Endothelial cell of umbilical vein (primary cell): Measurements from ENCODE around the gene COQ9. TPM values are rescaled to one million over a fixed set of nuclear protein-coding genes. Genes with fewer than 3 reads are reported as not detected.

Experiments used
- BruUV-seq: library from RNA; stranded (reverse); fragments of 400-500 nt; replicated peaks from 2 replicates; lab custom pipeline; 2021; lab: Mats Ljungman, UMichigan
- CTCF ChIA-PET: fragments of 300-600, 350-600 bp; sonication (Branson Sonifier 250); formaldehyde crosslinking; loops from one replicate; lab custom pipeline; 2021; ENCODE audit warnings: antibody characterized with exemption, inconsistent platforms; lab: Charles Lee
- POLR2A ChIA-PET: fragments of 300-600, 350-600 bp; sonication (Branson Sonifier 250); formaldehyde crosslinking; loops from one replicate; lab custom pipeline; 2021; ENCODE audit warnings: antibody characterized with exemption, inconsistent platforms; lab: Charles Lee
- DNase-seq: peaks from one replicate; pipeline ENCODE4 v3.0.0-alpha.2; 2011; ENCODE audit warnings: low read depth, low spot score
- FAIRE-seq: peaks from 2 replicates; lab custom pipeline; 2011; peaks lifted over from hg19 to GRCh38; lab: Jason Lieb, UNC
- H2AFZ ChIP-seq: 2 replicates; pipeline ENCODE4 v1.6.0; 2012; ENCODE audit warnings: low read depth, low read length, control low read depth, inconsistent platforms
- H3K27ac ChIP-seq: 2 replicates; pipeline ENCODE4 v1.5.1; 2011; ENCODE audit warnings: low read depth, mild to moderate bottlenecking, control low read depth, low read length, moderate library complexity; ENCODE audit not compliant: insufficient read depth
- H3K27me3 ChIP-seq, 2 experiments: 2 replicates each; pipeline versions ENCODE4 v1.6.0 to v1.6.1; 2011; ENCODE audit warnings: low read length in 2 of 2, mixed read lengths in 1 of 2; ENCODE audit not compliant: control insufficient read depth in 2 of 2, insufficient read depth in 2 of 2
- H3K36me3 ChIP-seq, 2 experiments: 2 replicates in 1 of 2; 3 replicates in 1 of 2; pipeline ENCODE4 v1.5.1; 2011; ENCODE audit warnings: low read length in 2 of 2, mild to moderate bottlenecking in 1 of 2, moderate library complexity in 1 of 2; ENCODE audit not compliant: control insufficient read depth in 2 of 2, insufficient read depth in 2 of 2; ENCODE audit errors: extremely low read depth in 1 of 2
- H3K4me1 ChIP-seq: 3 replicates; pipeline ENCODE4 v1.5.1; 2011; ENCODE audit warnings: mild to moderate bottlenecking, low read length; ENCODE audit not compliant: control insufficient read depth, insufficient read depth; ENCODE audit errors: extremely low read depth
- H3K4me2 ChIP-seq: 2 replicates; pipeline ENCODE4 v1.6.1; 2011; ENCODE audit warnings: low read length, control low read depth, mixed read lengths; ENCODE audit not compliant: insufficient read depth
- H3K4me3 ChIP-seq, 3 experiments: fragments of 200-600 bp in 1 of 3; sonication (generic), shearing (Covaris generic) in 1 of 3; replicated peaks in 1 of 3; 2 replicates each; pipeline ENCODE4 v1.5.1; 2011 to 2016; ENCODE audit warnings: control low read depth in 3 of 3, low read length in 3 of 3, mild to moderate bottlenecking in 2 of 3, inconsistent platforms in 1 of 3, low read depth in 1 of 3, moderate library complexity in 1 of 3; ENCODE audit not compliant: insufficient read depth in 1 of 3
- H3K79me2 ChIP-seq: 2 replicates; pipeline ENCODE4 v1.6.0; 2012; ENCODE audit warnings: low read length, inconsistent platforms; ENCODE audit not compliant: control insufficient read depth, insufficient read depth
- H3K9ac ChIP-seq: replicated peaks from 2 replicates; pipeline ENCODE3; 2011; ENCODE audit warnings: low read length, control low read depth; ENCODE audit not compliant: insufficient read depth; ENCODE audit errors: extremely low read depth
- H3K9me1 ChIP-seq: replicated peaks from 3 replicates; pipeline ENCODE4 v1.6.0; 2011; ENCODE audit warnings: mild to moderate bottlenecking, low read length; ENCODE audit not compliant: control insufficient read depth, insufficient read depth; ENCODE audit errors: extremely low read depth
- H3K9me3 ChIP-seq: replicated peaks from 2 replicates; pipeline ENCODE4 v1.5.1; 2012; ENCODE audit warnings: low read length, inconsistent platforms; ENCODE audit not compliant: control insufficient read depth, insufficient read depth
- H4K20me1 ChIP-seq: replicated peaks from 2 replicates; pipeline ENCODE3; 2011; ENCODE audit warnings: mild to moderate bottlenecking, low read length; ENCODE audit not compliant: control insufficient read depth, insufficient read depth; ENCODE audit errors: extremely low read depth
- EZH2 ChIP-seq: IDR thresholded peaks from 2 replicates; pipeline ENCODE4 v1.6.1; 2012; ENCODE audit warnings: borderline replicate concordance, low read depth, mild to moderate bottlenecking, moderate library complexity, low read length, inconsistent platforms; ENCODE audit not compliant: severe bottlenecking
- FOS ChIP-seq: IDR thresholded peaks from 2 replicates; pipeline ENCODE4 v1.6.1; 2011; ENCODE audit warnings: mild to moderate bottlenecking, low read length, moderate library complexity, borderline replicate concordance; ENCODE audit not compliant: insufficient read depth
- GATA2 ChIP-seq: IDR thresholded peaks from 2 replicates; pipeline ENCODE4 v1.7.0; 2011; ENCODE audit warnings: low read depth, mild to moderate bottlenecking, moderate library complexity, mixed read lengths, low read length; ENCODE audit not compliant: insufficient read length, insufficient read depth
- JUN ChIP-seq: IDR thresholded peaks from 2 replicates; pipeline ENCODE4 v1.6.1; 2011; ENCODE audit warnings: borderline replicate concordance, low read depth; ENCODE audit not compliant: insufficient read length, insufficient read depth
- MYC ChIP-seq: IDR thresholded peaks from one replicate; pipeline ENCODE4 v1.6.1; 2011; ENCODE audit warnings: mild to moderate bottlenecking, low read depth, low read length
- POLR2A ChIP-seq: IDR thresholded peaks from 2 replicates; pipeline ENCODE4 v1.6.1; 2012; ENCODE audit warnings: low read depth, mild to moderate bottlenecking, control low read depth, low read length
- POLR2AphosphoS5 ChIP-seq: IDR thresholded peaks from 2 replicates; pipeline ENCODE4 v1.6.1; 2012; ENCODE audit warnings: low read depth, mild to moderate bottlenecking, control low read depth, low read length, moderate library complexity; ENCODE audit not compliant: insufficient read depth
- dilution Hi-C: fragments of 300-500 bp; cut with MboI; formaldehyde crosslinking; loops from one replicate; pipeline ENCODE4 v1.15.0; 2019; ENCODE audit warnings: low sequenced_read_pairs; ENCODE audit not compliant: extremely low pct_ligation_motif_present
- intact Hi-C: fragments of 100-400 bp; cut with micrococcal nuclease; formaldehyde crosslinking; loops from one replicate; pipeline ENCODE4 v1.10.0; 2022
- polyA plus RNA-seq, 4 experiments: library from polyadenylated mRNA; depleted of rRNA in 3 of 4; stranded (reverse) in 3 of 4; unstranded in 1 of 4; fragments of >200 nt; gene quantifications; 2 replicates each; pipeline versions ENCODE4 v1.2.1 to v1.2.3, GENCODE V29; 2011 to 2012; ENCODE audit warnings: missing spikeins in 1 of 4
- total RNA-seq: library from RNA; stranded (reverse); gene quantifications from 2 replicates; pipeline ENCODE4 v1.2.3, GENCODE V29; 2021
- TF ChIP-seq, protein P1 (sequence below), 2 donors: IDR thresholded peaks; 1 replicate in 1 of 2; 2 replicates in 1 of 2; pipeline ENCODE4 v1.5.1; 2011; ENCODE audit warnings: low read length in 2 of 2, mild to moderate bottlenecking in 2 of 2, moderate library complexity in 2 of 2, control low read depth in 1 of 2, inconsistent platforms in 1 of 2, low read depth in 1 of 2; ENCODE audit not compliant: insufficient read depth in 1 of 2; ENCODE audit errors: extremely low read depth in 1 of 2
- TF ChIP-seq, protein P2 (sequence below): IDR thresholded peaks from 2 replicates; pipeline ENCODE4 v1.6.1; 2011; ENCODE audit not compliant: insufficient read depth, insufficient read length

The COQ9 gene
- total and polyA plus RNA-seq, 2 donors (not counting 3 experiments of a cell fraction or from before 2014, with no cell fraction given), result 42.5 to 78.3 TPM

DNA sequence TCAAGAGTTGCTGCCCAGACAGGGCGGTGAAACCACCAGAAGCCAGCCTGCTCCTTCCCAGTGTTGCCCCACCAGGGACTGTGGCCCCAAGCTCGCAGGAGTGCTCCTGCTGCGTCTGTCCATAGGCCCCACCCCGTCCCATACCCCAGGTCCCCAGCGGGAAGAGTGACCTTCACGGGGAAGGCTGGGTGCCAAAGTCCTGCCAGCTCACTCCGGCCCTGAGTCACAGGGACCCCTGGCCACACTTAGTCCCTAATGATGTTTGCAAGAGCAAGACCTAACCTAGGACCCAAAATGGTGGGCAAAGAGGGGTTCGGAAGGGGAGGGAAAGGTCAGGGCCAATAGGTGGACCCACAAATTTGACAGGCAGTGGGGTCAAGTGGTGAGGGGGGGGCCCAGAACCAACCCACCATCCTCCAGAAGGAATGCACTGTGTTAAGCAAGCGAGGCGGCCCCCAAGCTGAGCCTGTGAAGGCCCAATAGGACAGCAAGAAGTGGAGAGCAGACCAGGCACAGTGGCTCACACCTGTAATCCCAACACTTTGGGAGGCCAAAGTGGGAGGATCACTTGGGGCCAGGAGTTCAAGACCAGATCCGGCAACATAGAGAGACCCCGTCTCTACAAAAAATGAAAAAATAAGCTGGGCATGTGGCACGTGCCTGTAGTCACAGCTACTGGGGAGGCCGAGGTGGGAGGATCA, 35.7 kb downstream of the COQ9 start:
- Histone ChIP-seq H3K36me3 (no peaks in the 10 kb centered on the region), H3K9me1 (no peaks in the 10 kb centered on the region), H3K9ac (no peak overlapping the region), H3K4me1 (peaks cover 21% of the 10 kb centered on the region), H4K20me1 (no peaks in the 10 kb centered on the region), H3K27ac (no peak overlapping the region), H3K9me3 (no peaks in the 10 kb centered on the region), H3K4me3 (no peak overlapping the region), H3K79me2 (peaks cover 13% of the 10 kb centered on the region), H3K4me2 (no peak overlapping the region), H2AFZ (no peak overlapping the region), H3K27me3 (no peaks in the 10 kb centered on the region)
- CTCF ChIA-PET, result interaction anchor here (0.9 to 1.6 kb wide), 4 partner anchors 12 to 37 kb away, joined by 3 to 6 read pairs (median 4); partner anchors contain the start of gene POLR2C
- dilution Hi-C loops, result no loop called here
- intact Hi-C loops, result no loop called here
- no TSS peak for BruUV-seq
- TF ChIP-seq, protein P1, sequence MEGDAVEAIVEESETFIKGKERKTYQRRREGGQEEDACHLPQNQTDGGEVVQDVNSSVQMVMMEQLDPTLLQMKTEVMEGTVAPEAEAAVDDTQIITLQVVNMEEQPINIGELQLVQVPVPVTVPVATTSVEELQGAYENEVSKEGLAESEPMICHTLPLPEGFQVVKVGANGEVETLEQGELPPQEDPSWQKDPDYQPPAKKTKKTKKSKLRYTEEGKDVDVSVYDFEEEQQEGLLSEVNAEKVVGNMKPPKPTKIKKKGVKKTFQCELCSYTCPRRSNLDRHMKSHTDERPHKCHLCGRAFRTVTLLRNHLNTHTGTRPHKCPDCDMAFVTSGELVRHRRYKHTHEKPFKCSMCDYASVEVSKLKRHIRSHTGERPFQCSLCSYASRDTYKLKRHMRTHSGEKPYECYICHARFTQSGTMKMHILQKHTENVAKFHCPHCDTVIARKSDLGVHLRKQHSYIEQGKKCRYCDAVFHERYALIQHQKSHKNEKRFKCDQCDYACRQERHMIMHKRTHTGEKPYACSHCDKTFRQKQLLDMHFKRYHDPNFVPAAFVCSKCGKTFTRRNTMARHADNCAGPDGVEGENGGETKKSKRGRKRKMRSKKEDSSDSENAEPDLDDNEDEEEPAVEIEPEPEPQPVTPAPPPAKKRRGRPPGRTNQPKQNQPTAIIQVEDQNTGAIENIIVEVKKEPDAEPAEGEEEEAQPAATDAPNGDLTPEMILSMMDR (IDR thresholded peaks at IDR 0.05; ENCODE audit: extremely low read depth in 1 of 2, insufficient read depth in 1 of 2, low read depth in 1 of 2, low read length in 2 of 2), result no peak
- TF ChIP-seq FOS (no peak), JUN (no peak), GATA2 (no peak), POLR2A (no peak), POLR2AphosphoS5 (no peak), EZH2 (no peak), MYC (no peak)
- TF ChIP-seq, protein P2, sequence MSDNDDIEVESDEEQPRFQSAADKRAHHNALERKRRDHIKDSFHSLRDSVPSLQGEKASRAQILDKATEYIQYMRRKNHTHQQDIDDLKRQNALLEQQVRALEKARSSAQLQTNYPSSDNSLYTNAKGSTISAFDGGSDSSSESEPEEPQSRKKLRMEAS, result no peak
- DNase-seq (no peak), FAIRE-seq (no peak)
- POLR2A ChIA-PET, result interaction anchor here (0.5 kb wide), 1 partner anchor 7 kb away, joined by 3 read pairs; no protein-coding TSS in a partner anchor
